K562 (cell line): Measurements from ENCODE around the gene PRAC1. TPM values are rescaled to one million over a fixed set of nuclear protein-coding genes. Genes with fewer than 3 reads are reported as not detected.

Experiments used
- ATAC-seq: fragments of 200-7000 bp; cut with Tn5 transposase; 3 replicates; pipeline ENCODE4 v1.9.1; 2020; ENCODE audit warnings: moderate library complexity
- BruUV-seq: library from RNA; stranded (reverse); fragments of 400-500 nt; replicated peaks from 2 replicates; lab custom pipeline; 2021; lab: Mats Ljungman, UMichigan
- CTCF ChIA-PET: fragments of 300-600 bp; formaldehyde crosslinking; extraction: SDS; loops from one replicate; lab custom pipeline; 2021; ENCODE audit warnings: low intra/inter-chr PET ratio; lab: Yijun Ruan, JAX
- POLR2A ChIA-PET: fragments of 300-600, 350-650 bp; sonication (Branson Sonifier 250); formaldehyde crosslinking; extraction: SDS; loops from one replicate; lab custom pipeline; 2021; ENCODE audit warnings: antibody characterized with exemption, inconsistent platforms; lab: Yijun Ruan, JAX
- DNase-seq, 4 experiments: peaks; one replicate each; pipeline versions ENCODE4 v3.0.0 to v3.0.0-alpha.2; 2011 to 2018; ENCODE audit warnings: low spot score in 3 of 4, mixed read lengths in 3 of 4; ENCODE audit errors: extremely low read depth in 1 of 4
- FAIRE-seq: peaks from 2 replicates; lab custom pipeline; 2011; peaks lifted over from hg19 to GRCh38; lab: Jason Lieb, UNC
- H2AFZ ChIP-seq: 2 replicates; pipeline ENCODE4 v1.6.0; 2011; ENCODE audit warnings: low read depth, low read length, control low read depth, inconsistent platforms
- H3K27ac ChIP-seq: fragments of 200-600 bp; 3 replicates; pipeline ENCODE4 v1.8.0; 2011; ENCODE audit warnings: low read depth, mild to moderate bottlenecking, control low read depth, inconsistent platforms, low read length, moderate library complexity, mixed read lengths; ENCODE audit errors: extremely low read depth
- H3K27me3 ChIP-seq, 2 experiments: fragments of 300-600 bp in 1 of 2; 2 replicates in 1 of 2; 3 replicates in 1 of 2; pipeline versions ENCODE4 v1.6.0 to v1.8.0; 2011; ENCODE audit warnings: inconsistent platforms in 2 of 2, low read length in 2 of 2, mild to moderate bottlenecking in 1 of 2, mixed read lengths in 1 of 2, moderate library complexity in 1 of 2; ENCODE audit not compliant: control insufficient read depth in 2 of 2, insufficient read depth in 2 of 2
- H3K36me3 ChIP-seq: fragments of 300-600 bp; 3 replicates; pipeline ENCODE4 v1.8.0; 2011; ENCODE audit warnings: mild to moderate bottlenecking, low read length, inconsistent platforms; ENCODE audit not compliant: control insufficient read depth, insufficient read depth
- H3K4me1 ChIP-seq, 2 experiments: fragments of 200-600 bp in 1 of 2; replicated peaks in 1 of 2; 2 replicates in 1 of 2; 3 replicates in 1 of 2; pipeline versions ENCODE4 v1.5.1 to v1.8.0; 2011; ENCODE audit warnings: inconsistent platforms in 2 of 2, low read length in 2 of 2, mild to moderate bottlenecking in 1 of 2, mixed read lengths in 1 of 2, moderate library complexity in 1 of 2; ENCODE audit not compliant: control insufficient read depth in 2 of 2, insufficient read depth in 2 of 2
- H3K4me2 ChIP-seq: 2 replicates; pipeline ENCODE4 v1.6.1; 2011; ENCODE audit warnings: low read length, control low read depth, inconsistent platforms, mixed read lengths; ENCODE audit not compliant: insufficient read depth
- H3K4me3 ChIP-seq: fragments of 200-600 bp; sonication (generic), shearing (Covaris generic); 2 replicates; pipeline ENCODE4 v1.5.1; 2016; ENCODE audit warnings: control low read depth, inconsistent platforms
- H3K79me2 ChIP-seq: fragments of 200-600 bp; 3 replicates; pipeline ENCODE4 v1.8.0; 2011; ENCODE audit warnings: low read length, inconsistent platforms; ENCODE audit not compliant: control insufficient read depth, insufficient read depth
- H3K9ac ChIP-seq, 2 experiments: 2 replicates each; pipeline versions ENCODE4 v1.6.0 to v1.6.1; 2011; ENCODE audit warnings: low read depth in 2 of 2, low read length in 2 of 2, control low read depth in 1 of 2, inconsistent platforms in 1 of 2, mild to moderate bottlenecking in 1 of 2, mixed read lengths in 1 of 2; ENCODE audit not compliant: insufficient read depth in 1 of 2
- H3K9me1 ChIP-seq: one replicate; pipeline ENCODE4 v1.6.0; 2011; ENCODE audit warnings: inconsistent platforms, mild to moderate bottlenecking, low read length, moderate library complexity; ENCODE audit not compliant: control insufficient read depth, insufficient read depth
- H3K9me3 ChIP-seq: replicated peaks from 2 replicates; pipeline ENCODE4 v1.5.1; 2011; ENCODE audit warnings: low read depth, low read length, inconsistent platforms; ENCODE audit not compliant: control insufficient read depth, insufficient read depth
- H4K20me1 ChIP-seq: replicated peaks from 2 replicates; pipeline ENCODE4 v1.6.1; 2011; ENCODE audit warnings: low read length, inconsistent platforms, mixed read lengths; ENCODE audit not compliant: control insufficient read depth, insufficient read depth
- NCOA1 ChIP-seq: fragments of 450-650 bp; IDR thresholded peaks from 2 replicates; pipeline ENCODE4 v1.6.1; 2016; ENCODE audit warnings: low read depth
- SIN3B ChIP-seq: fragments of 450-650 bp; IDR thresholded peaks from 2 replicates; pipeline ENCODE4 v1.6.1; 2017; ENCODE audit warnings: low read depth, mild to moderate bottlenecking, moderate library complexity
- TAF9B ChIP-seq: fragments of 450-650 bp; IDR thresholded peaks from 2 replicates; pipeline ENCODE4 v1.6.1; 2018; ENCODE audit warnings: mild to moderate bottlenecking; ENCODE audit not compliant: partially characterized antibody
- WGBS: fragments of 100-300 bp; shearing (Covaris generic); methylation state at CpG from one replicate; pipeline ENCODE4 v1.1.6; 2016; ENCODE audit warnings: low coverage, mixed read lengths; ENCODE audit not compliant: insufficient coverage; ENCODE audit errors: missing lambda C conversion rate; 5-methylcytosine and 5-hydroxymethylcytosine counted together
- in situ Hi-C: fragments of 300-500 bp; cut with MboI; formaldehyde crosslinking; loops from 4 replicates; pipeline ENCODE4 v1.15.0; 2018; ENCODE audit warnings: inconsistent platforms, mixed read lengths
- intact Hi-C: fragments of 100-400 bp; cut with micrococcal nuclease; formaldehyde crosslinking; loops from 2 replicates; pipeline ENCODE4 v1.14.2; 2022
- polyA plus RNA-seq, 8 experiments: library from polyadenylated mRNA; depleted of rRNA in 4 of 8; stranded (reverse) in 5 of 8; unstranded in 3 of 8; fragments of >200 nt; fragmentation: Nextera tagmentation in 2 of 8; fragmentation: Illumina TruSeq in 1 of 8; extraction: Ambion mirVana in 2 of 8; extraction: Trizol in 1 of 8; gene quantifications; 2 replicates each; pipeline versions ENCODE4 v1.2.1 to v1.2.3, GENCODE V29; 2011 to 2014; ENCODE audit warnings: inconsistent platforms in 1 of 8, missing spikeins in 1 of 8
- total RNA-seq, 7 experiments: library from RNA; depleted of rRNA in 6 of 7; stranded (reverse); fragments of >200 nt in 6 of 7; fragmentation: Illumina TruSeq in 2 of 7; extraction: Trizol in 2 of 7; gene quantifications; 2 replicates each; pipeline versions ENCODE4 v1.2.1 to v1.2.3, GENCODE V29; 2011 to 2021; ENCODE audit warnings: low replicate concordance in 1 of 7
- TF ChIP-seq, protein P1 (sequence below): sonication (generic); formaldehyde crosslinking; IDR thresholded peaks from 2 replicates; pipeline ENCODE4 v1.8.1; 2023; ENCODE audit warnings: mild to moderate bottlenecking, missing genetic modification reagents
- TF ChIP-seq, protein P2 (sequence below): fragments of 450-650 bp; IDR thresholded peaks from 2 replicates; pipeline ENCODE4 v1.6.1; 2016; ENCODE audit warnings: antibody characterized with exemption
- TF ChIP-seq, protein P3 (sequence below), 2 experiments: fragments of 450-650 bp; IDR thresholded peaks; 2 replicates each; pipeline ENCODE4 v1.6.1; 2018; ENCODE audit warnings: mild to moderate bottlenecking in 2 of 2, low read depth in 1 of 2; ENCODE audit not compliant: partially characterized antibody in 2 of 2

PRAC1 gene
- total and polyA plus RNA-seq, 9 of the 15 experiments (the other 6 are each of a cell fraction or from before 2014, with no cell fraction given) = not detected

DNA sequence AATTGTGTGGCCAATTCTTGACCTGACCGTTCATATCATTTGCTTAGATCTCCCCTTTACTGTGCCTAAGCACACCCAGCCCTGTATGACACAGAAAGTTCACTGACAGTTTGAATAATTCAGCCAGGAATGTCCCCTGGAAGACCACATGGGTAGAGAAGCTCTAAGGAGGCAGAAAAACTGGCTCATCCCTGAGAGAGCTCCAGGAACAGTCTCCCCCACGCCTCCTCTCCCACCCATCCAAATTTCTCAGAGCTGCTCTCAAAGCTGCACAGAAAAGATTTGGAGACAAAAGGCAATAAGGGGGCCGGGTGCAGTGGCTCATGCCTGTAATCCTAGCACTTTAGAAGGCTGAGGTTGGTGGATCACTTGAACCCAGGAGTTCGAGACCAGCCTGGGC, 11.2 kb downstream of the PRAC1 start:
- 0% methylated on average over 4 of the region's 4 CpGs for WGBS
- DNase-seq (peak in 2 of 4 experiments; percentile 2 to 4), ATAC-seq (no peak), FAIRE-seq (no peak)
- Histone ChIP-seq H3K4me1 (no peaks in the 10 kb centered on the region), H2AFZ (no peak overlapping the region), H4K20me1 (no peaks in the 10 kb centered on the region), H3K4me2 (no peak overlapping the region), H3K27ac (no peak overlapping the region), H3K4me3 (no peak overlapping the region), H3K9me3 (no peaks in the 10 kb centered on the region), H3K36me3 (no peaks in the 10 kb centered on the region), H3K9me1 (no peaks in the 10 kb centered on the region), H3K27me3 (peaks cover 28 to 52% of the 10 kb centered on the region in 2 experiments), H3K79me2 (no peaks in the 10 kb centered on the region), H3K9ac (no peak overlapping the region)
- intact Hi-C loops = no loop called here
- POLR2A ChIA-PET = no interaction called here
- in situ Hi-C loops = no loop called here
- no TSS peak for BruUV-seq
- TF ChIP-seq, protein P1, sequence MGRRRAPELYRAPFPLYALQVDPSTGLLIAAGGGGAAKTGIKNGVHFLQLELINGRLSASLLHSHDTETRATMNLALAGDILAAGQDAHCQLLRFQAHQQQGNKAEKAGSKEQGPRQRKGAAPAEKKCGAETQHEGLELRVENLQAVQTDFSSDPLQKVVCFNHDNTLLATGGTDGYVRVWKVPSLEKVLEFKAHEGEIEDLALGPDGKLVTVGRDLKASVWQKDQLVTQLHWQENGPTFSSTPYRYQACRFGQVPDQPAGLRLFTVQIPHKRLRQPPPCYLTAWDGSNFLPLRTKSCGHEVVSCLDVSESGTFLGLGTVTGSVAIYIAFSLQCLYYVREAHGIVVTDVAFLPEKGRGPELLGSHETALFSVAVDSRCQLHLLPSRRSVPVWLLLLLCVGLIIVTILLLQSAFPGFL (CRISPR knock-in tag) = no peak
- TF ChIP-seq, protein P2, sequence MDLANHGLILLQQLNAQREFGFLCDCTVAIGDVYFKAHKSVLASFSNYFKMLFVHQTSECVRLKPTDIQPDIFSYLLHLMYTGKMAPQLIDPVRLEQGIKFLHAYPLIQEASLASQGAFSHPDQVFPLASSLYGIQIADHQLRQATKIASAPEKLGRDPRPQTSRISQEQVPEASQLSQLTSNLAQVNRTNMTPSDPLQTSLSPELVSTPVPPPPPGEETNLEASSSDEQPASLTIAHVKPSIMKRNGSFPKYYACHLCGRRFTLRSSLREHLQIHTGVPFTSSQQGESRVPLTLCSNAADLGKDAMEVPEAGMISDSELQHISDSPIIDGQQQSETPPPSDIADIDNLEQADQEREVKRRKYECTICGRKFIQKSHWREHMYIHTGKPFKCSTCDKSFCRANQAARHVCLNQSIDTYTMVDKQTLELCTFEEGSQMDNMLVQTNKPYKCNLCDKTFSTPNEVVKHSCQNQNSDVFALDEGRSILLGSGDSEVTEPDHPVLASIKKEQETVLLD = no peak
- TF ChIP-seq NCOA1 (no peak), SIN3B (no peak), TAF9B (no peak)
- TF ChIP-seq, protein P3, sequence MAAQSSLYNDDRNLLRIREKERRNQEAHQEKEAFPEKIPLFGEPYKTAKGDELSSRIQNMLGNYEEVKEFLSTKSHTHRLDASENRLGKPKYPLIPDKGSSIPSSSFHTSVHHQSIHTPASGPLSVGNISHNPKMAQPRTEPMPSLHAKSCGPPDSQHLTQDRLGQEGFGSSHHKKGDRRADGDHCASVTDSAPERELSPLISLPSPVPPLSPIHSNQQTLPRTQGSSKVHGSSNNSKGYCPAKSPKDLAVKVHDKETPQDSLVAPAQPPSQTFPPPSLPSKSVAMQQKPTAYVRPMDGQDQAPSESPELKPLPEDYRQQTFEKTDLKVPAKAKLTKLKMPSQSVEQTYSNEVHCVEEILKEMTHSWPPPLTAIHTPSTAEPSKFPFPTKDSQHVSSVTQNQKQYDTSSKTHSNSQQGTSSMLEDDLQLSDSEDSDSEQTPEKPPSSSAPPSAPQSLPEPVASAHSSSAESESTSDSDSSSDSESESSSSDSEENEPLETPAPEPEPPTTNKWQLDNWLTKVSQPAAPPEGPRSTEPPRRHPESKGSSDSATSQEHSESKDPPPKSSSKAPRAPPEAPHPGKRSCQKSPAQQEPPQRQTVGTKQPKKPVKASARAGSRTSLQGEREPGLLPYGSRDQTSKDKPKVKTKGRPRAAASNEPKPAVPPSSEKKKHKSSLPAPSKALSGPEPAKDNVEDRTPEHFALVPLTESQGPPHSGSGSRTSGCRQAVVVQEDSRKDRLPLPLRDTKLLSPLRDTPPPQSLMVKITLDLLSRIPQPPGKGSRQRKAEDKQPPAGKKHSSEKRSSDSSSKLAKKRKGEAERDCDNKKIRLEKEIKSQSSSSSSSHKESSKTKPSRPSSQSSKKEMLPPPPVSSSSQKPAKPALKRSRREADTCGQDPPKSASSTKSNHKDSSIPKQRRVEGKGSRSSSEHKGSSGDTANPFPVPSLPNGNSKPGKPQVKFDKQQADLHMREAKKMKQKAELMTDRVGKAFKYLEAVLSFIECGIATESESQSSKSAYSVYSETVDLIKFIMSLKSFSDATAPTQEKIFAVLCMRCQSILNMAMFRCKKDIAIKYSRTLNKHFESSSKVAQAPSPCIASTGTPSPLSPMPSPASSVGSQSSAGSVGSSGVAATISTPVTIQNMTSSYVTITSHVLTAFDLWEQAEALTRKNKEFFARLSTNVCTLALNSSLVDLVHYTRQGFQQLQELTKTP (IDR thresholded peaks at IDR 0.05; ENCODE audit: low read depth in 1 of 2, partially characterized antibody in 2 of 2) = no peak
- CTCF ChIA-PET = interaction anchor here (0.7 kb wide), 1 partner anchor 32 kb away, joined by 4 read pairs; no protein-coding TSS in a partner anchor
